Osteoblast (primary cell): Measurements from ENCODE around the gene MLN. TPM values are rescaled to one million over a fixed set of nuclear protein-coding genes. Genes with fewer than 3 reads are reported as not detected.

Experiments
- DNase-seq: peaks from one replicate; pipeline ENCODE4 v3.0.0; 2011; ENCODE audit warnings: low spot score, mixed read lengths; ENCODE audit not compliant: insufficient read length; ENCODE audit errors: missing footprints
- H2AFZ ChIP-seq: 2 replicates; pipeline ENCODE4 v1.6.0; 2011; ENCODE audit warnings: mild to moderate bottlenecking, low read length
- H3K27ac ChIP-seq: 2 replicates; pipeline ENCODE4 v1.5.1; 2011; ENCODE audit warnings: mild to moderate bottlenecking, low read depth, low read length, moderate library complexity
- H3K27me3 ChIP-seq: 2 replicates; pipeline ENCODE4 v1.6.0; 2012; ENCODE audit warnings: mild to moderate bottlenecking, control low read depth, inconsistent platforms, low read length, moderate library complexity; ENCODE audit not compliant: insufficient read depth
- H3K36me3 ChIP-seq: 2 replicates; pipeline ENCODE4 v1.5.1; 2011; ENCODE audit warnings: mild to moderate bottlenecking, low read length, control low read depth, moderate library complexity; ENCODE audit not compliant: insufficient read depth
- H3K4me1 ChIP-seq: 2 replicates; pipeline ENCODE4 v1.5.1; 2011; ENCODE audit warnings: mild to moderate bottlenecking, low read length, control low read depth, moderate library complexity; ENCODE audit not compliant: insufficient read depth
- H3K4me2 ChIP-seq: 2 replicates; pipeline ENCODE4 v1.6.0; 2011; ENCODE audit warnings: mild to moderate bottlenecking, low read length; ENCODE audit not compliant: insufficient read depth
- H3K4me3 ChIP-seq: fragments of 200-600 bp; sonication (generic); 3 replicates; pipeline ENCODE4 v1.5.1; 2012; ENCODE audit warnings: mild to moderate bottlenecking, low read length, inconsistent platforms; ENCODE audit not compliant: insufficient read depth
- H3K79me2 ChIP-seq: 2 replicates; pipeline ENCODE4 v1.6.0; 2012; ENCODE audit warnings: mild to moderate bottlenecking, low read length, control low read depth, inconsistent platforms; ENCODE audit not compliant: insufficient read depth
- H3K9me3 ChIP-seq: 2 replicates; pipeline ENCODE4 v1.5.1; 2011; ENCODE audit warnings: low read depth, low read length, control low read depth
- H4K20me1 ChIP-seq: 2 replicates; pipeline ENCODE4 v1.6.0; 2012; ENCODE audit warnings: mild to moderate bottlenecking, low read length, control low read depth; ENCODE audit not compliant: insufficient read depth
- total RNA-seq: library from RNA; depleted of rRNA; stranded (reverse); fragments of >200 nt; gene quantifications from 2 replicates; pipeline ENCODE4 v1.2.3, GENCODE V29; 2012
- TF ChIP-seq, protein P1 (sequence below): IDR thresholded peaks from 2 replicates; pipeline ENCODE4 v1.5.1; 2011; ENCODE audit warnings: mild to moderate bottlenecking, low read depth, low read length, moderate library complexity; ENCODE audit errors: extremely low read depth

MLN gene
- total RNA-seq, 1 donor = not detected

GRCh38 chr6:33807606-33808005 is 3.8 kb upstream of the MLN start:
- no peak overlapping the region for H3K4me2 ChIP-seq
- TF ChIP-seq, protein P1, sequence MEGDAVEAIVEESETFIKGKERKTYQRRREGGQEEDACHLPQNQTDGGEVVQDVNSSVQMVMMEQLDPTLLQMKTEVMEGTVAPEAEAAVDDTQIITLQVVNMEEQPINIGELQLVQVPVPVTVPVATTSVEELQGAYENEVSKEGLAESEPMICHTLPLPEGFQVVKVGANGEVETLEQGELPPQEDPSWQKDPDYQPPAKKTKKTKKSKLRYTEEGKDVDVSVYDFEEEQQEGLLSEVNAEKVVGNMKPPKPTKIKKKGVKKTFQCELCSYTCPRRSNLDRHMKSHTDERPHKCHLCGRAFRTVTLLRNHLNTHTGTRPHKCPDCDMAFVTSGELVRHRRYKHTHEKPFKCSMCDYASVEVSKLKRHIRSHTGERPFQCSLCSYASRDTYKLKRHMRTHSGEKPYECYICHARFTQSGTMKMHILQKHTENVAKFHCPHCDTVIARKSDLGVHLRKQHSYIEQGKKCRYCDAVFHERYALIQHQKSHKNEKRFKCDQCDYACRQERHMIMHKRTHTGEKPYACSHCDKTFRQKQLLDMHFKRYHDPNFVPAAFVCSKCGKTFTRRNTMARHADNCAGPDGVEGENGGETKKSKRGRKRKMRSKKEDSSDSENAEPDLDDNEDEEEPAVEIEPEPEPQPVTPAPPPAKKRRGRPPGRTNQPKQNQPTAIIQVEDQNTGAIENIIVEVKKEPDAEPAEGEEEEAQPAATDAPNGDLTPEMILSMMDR = no peak
- DNase-seq = no peak

GRCh38 chr6:33806841-33807240 is 3.0 kb upstream of the MLN start:
- H3K36me3 ChIP-seq = no peaks in the 10 kb centered on the region
- H3K27me3 ChIP-seq = peaks cover 48% of the 10 kb centered on the region
- no peak overlapping the region for H3K27ac ChIP-seq
- no peak overlapping the region for H3K4me2 ChIP-seq
- no peaks in the 10 kb centered on the region for H3K4me1 ChIP-seq
- no peak overlapping the region for H3K4me3 ChIP-seq
- H2AFZ ChIP-seq = no peak overlapping the region
- H3K79me2 ChIP-seq = no peaks in the 10 kb centered on the region
- H3K9me3 ChIP-seq = no peaks in the 10 kb centered on the region
- no peaks in the 10 kb centered on the region for H4K20me1 ChIP-seq
- DNase-seq = peak; percentile 59
- TF ChIP-seq, protein P1 = no peak

More at GRCh38 chr6:33807606-33808005, 3.8 kb upstream of the MLN start:
- Histone ChIP-seq H3K27ac (no peak overlapping the region), H4K20me1 (no peaks in the 10 kb centered on the region), H3K27me3 (peaks cover 50% of the 10 kb centered on the region), H2AFZ (no peak overlapping the region), H3K4me3 (no peak overlapping the region), H3K9me3 (no peaks in the 10 kb centered on the region), H3K36me3 (no peaks in the 10 kb centered on the region), H3K4me1 (no peaks in the 10 kb centered on the region), H3K79me2 (no peaks in the 10 kb centered on the region)

- peak; percentile 51 for DNase-seq
- Histone ChIP-seq H3K4me3 (no peak overlapping the region), H4K20me1 (no peaks in the 10 kb centered on the region), H3K79me2 (no peaks in the 10 kb centered on the region), H3K4me2 (no peak overlapping the region), H3K4me1 (peaks cover 9% of the 10 kb centered on the region), H3K27ac (no peak overlapping the region), H3K27me3 (peaks cover 17% of the 10 kb centered on the region), H2AFZ (no peak overlapping the region), H3K9me3 (no peaks in the 10 kb centered on the region), H3K36me3 (no peaks in the 10 kb centered on the region)
- TF ChIP-seq, protein P1 = no peak
Observed at GRCh38 chr6:33802186-33802958, 1.4 kb downstream of the MLN start.

DNA sequence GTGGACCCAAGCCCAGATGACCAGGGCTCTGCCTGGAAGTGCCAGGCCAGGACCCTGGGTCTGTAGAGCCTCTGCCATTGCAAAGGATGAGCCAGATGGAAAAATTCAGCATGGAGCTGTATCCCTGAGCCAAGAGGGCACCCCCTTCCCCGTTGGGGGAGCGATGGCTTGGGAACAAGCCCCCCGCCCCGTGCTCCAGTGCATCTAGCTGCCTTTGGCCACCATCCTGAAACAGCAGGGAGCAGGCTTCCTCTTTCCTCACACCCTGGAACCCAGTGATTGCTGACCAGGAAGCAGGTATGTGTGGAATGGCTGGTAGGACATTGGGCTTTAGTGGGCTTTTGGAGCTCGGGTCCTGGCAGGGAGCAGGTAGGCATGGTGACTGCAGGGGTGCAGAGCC is 2.2 kb downstream of the MLN start:
- Histone ChIP-seq H3K27ac (no peak overlapping the region), H2AFZ (no peak overlapping the region)
- peak; percentile 58 for DNase-seq

More for the DNA sequence above, 2.2 kb downstream of the MLN start:
- H3K4me3 ChIP-seq = no peak overlapping the region
- peaks cover 9% of the 10 kb centered on the region for H3K4me1 ChIP-seq
- H3K9me3 ChIP-seq = no peaks in the 10 kb centered on the region
- no peaks in the 10 kb centered on the region for H3K79me2 ChIP-seq
- no peaks in the 10 kb centered on the region for H4K20me1 ChIP-seq
- no peak overlapping the region for H3K4me2 ChIP-seq
- peaks cover 13% of the 10 kb centered on the region for H3K27me3 ChIP-seq
- TF ChIP-seq, protein P1 = no peak
- H3K36me3 ChIP-seq = no peaks in the 10 kb centered on the region
